Mesothelial cell of epicardium (in vitro differentiated cells): ENCODE measurements around the gene KCTD4. TPM values are rescaled to one million over a fixed set of nuclear protein-coding genes. Genes with fewer than 3 reads are reported as not detected.
"Not testable (repeated sequence)": the region's sequence is repeated elsewhere in the genome, so short reads cannot be mapped to it uniquely, and the experiment has no call there.

Experiments
- DNase-seq, 2 experiments: peaks; one replicate each; pipeline ENCODE4 v3.0.0; 2021; ENCODE audit warnings: low spot score in 2 of 2; ENCODE audit not compliant: unreplicated experiment in 2 of 2
- H3K27ac Mint-ChIP-seq: 2 replicates; pipeline ENCODE4 v1.8.0; 2021; ENCODE audit warnings: mixed read lengths
- H3K27me3 Mint-ChIP-seq: 2 replicates; pipeline ENCODE4 v1.8.0; 2021; ENCODE audit warnings: low read depth, mixed read lengths
- H3K36me3 Mint-ChIP-seq: 2 replicates; pipeline ENCODE4 v1.8.0; 2021; ENCODE audit warnings: mixed read lengths
- H3K4me1 Mint-ChIP-seq: 2 replicates; pipeline ENCODE4 v1.8.0; 2021; ENCODE audit warnings: mixed read lengths
- H3K4me3 Mint-ChIP-seq: 2 replicates; pipeline ENCODE4 v1.8.0; 2021; ENCODE audit warnings: mild to moderate bottlenecking, moderate library complexity, mixed read lengths
- H3K9me3 Mint-ChIP-seq: 2 replicates; pipeline ENCODE4 v1.8.0; 2021; ENCODE audit warnings: mixed read lengths
- CTCF ChIP-seq: fragments of 200-600 bp; sonication (generic); IDR thresholded peaks from one replicate; pipeline ENCODE4 v1.5.0; 2021; ENCODE audit warnings: antibody characterized with exemption; ENCODE audit not compliant: unreplicated experiment
- total RNA-seq: library from RNA; stranded (reverse); gene quantifications from 3 replicates; pipeline ENCODE4 v1.2.1, GENCODE V29; 2021

Gene KCTD4
- total RNA-seq, 1 donor from 2014 or later: not detected

DNA sequence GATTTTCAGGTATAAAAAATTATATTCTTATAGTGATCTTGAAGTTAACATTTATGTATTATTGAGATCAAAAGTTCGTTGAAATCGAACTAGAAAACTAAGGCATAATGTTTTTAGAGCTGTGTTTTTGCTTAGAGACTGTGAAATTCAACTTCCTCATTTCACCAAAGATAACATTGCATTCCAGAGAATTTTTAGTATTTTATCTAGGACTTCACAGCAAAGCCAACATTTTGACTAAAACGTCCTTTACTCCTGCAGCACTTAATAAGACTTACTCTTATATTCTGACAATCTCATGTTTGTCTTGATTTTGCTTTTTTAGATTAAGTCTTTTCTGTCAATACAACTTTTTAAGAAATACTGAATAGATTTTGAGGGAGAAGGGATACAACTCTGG is 4.7 kb downstream of the KCTD4 start:
- Mint-ChIP-seq H3K27ac (peak overlapping the region; percentile 89), H3K36me3 (no peaks in the 10 kb centered on the region), H3K4me3 (no peak overlapping the region), H3K4me1 (peaks cover 23% of the 10 kb centered on the region), H3K27me3 (no peaks in the 10 kb centered on the region), H3K9me3 (no peaks in the 10 kb centered on the region)
- DNase-seq: no peak
- TF ChIP-seq CTCF: no peak

DNA sequence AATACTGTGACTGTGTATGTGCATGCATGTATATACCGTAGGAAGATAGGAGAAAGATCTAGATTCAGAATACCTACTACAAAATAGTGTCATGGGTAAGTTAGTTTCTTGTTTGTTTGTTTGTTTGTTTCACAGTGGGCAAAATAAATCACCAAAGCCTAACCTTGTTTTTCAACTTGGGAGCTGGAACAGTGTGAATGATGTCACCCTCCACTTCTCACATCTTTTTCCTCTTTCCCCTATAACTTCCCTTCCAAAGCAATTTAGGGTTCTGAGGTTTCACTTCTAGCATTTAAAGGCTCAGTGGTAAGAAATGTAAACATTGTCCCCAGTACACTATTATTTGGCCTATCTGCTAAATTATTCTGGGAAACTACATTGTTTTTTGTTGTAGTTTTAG is 5.4 kb downstream of the KCTD4 start:
- Mint-ChIP-seq H3K9me3 (no peaks in the 10 kb centered on the region), H3K4me3 (no peak overlapping the region), H3K4me1 (peaks cover 18% of the 10 kb centered on the region), H3K27ac (peak overlapping the region; percentile 71), H3K36me3 (no peaks in the 10 kb centered on the region), H3K27me3 (no peaks in the 10 kb centered on the region)
- DNase-seq: no peak
- TF ChIP-seq CTCF: no peak

DNA sequence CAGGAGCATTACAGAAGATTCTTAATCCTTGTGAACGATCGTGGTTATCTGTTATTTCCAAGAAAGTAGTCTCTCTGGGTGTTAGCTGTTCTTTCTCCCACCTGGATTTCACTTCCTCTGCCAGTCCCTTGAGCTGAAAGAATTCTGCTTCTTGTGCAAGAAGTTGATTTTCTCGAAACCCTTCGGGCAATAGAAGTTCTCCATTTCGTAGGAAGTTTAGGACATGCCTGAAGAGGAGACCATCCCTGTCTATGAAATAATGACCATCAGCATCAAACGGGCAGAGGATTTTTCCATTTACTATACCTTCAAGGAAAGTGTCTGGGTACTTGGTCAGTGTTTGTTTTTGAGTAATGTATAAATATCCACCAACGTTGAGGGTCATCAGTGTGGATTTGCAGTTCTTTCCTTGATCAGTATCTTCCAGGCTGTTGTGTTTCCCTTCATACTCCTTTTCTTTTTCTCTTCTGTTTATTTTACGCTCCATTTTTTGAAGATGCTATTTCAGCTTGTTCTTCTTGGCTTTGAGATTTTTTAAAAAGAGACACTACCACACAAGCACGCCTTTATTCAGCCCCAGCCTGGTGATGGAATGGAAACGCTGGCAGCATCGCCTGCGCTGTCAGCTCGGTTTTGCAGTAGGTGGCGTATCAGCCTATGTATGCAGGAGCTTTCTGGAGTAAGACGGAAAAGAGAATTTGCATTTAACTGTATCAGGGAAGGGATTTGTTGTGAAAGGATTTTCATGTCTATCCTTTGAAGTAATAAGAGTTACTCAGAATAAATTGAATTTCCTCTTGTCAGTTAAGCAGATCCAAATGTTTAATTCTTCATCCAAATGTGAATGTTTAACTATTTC is 6.5 kb downstream of the KCTD4 start:
- no peak overlapping the region for H3K4me3 Mint-ChIP-seq
- H3K36me3 Mint-ChIP-seq: no peaks in the 10 kb centered on the region
- H3K27me3 Mint-ChIP-seq: no peaks in the 10 kb centered on the region
- H3K9me3 Mint-ChIP-seq: no peaks in the 10 kb centered on the region
- DNase-seq: no peak
- no peak overlapping the region for H3K27ac Mint-ChIP-seq
- TF ChIP-seq CTCF: no peak
- peaks cover 16% of the 10 kb centered on the region for H3K4me1 Mint-ChIP-seq

DNA sequence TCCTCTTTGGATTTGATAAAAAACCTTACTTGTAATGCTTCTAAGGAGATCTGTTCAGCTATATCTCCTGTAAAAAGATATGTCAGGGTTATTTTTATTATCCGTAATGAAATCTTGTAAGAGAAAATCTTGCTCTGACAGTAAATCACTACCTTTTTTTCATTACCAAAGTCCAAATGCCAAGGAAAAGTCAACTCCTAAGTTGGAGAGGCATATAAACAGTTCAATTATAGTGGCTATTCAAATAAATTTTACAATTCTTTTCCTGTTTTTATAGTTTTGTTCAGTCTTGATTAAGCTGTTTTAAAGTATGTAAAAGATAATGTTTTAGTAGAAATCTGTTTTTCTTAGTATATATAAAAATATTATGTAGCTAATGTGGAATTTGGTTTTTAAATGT is 9.0 kb downstream of the KCTD4 start:
- no peak overlapping the region for H3K27ac Mint-ChIP-seq
- DNase-seq: no peak
- peaks cover 11% of the 10 kb centered on the region for H3K36me3 Mint-ChIP-seq
- no peak overlapping the region for H3K4me3 Mint-ChIP-seq
- peaks cover 14% of the 10 kb centered on the region for H3K4me1 Mint-ChIP-seq
- H3K9me3 Mint-ChIP-seq: no peaks in the 10 kb centered on the region
- no peaks in the 10 kb centered on the region for H3K27me3 Mint-ChIP-seq
- TF ChIP-seq CTCF: no peak

GRCh38 chr13:45189511-45189910 is 11.3 kb downstream of the KCTD4 start:
- not testable (repeated sequence) for H3K4me3 Mint-ChIP-seq

DNA sequence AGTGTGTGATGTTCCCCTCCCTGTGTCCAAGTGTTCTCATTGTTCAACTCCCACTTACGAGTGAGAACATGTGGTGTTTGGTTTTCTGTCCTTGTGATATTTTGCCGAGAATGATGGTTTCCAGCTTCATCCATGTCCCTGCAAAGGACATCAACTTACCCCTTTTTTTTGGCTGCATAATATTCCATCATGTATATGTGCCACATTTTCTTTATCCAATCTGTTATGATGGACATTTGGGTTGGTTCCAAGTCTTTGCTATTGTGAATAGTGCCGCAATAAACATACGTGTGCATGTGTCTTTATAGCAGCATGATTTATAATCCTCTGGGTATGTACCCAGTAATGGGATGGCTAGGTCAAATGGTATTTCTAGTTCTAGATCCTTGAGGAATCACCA is 11.8 kb downstream of the KCTD4 start:
- not testable (repeated sequence) for H3K27ac Mint-ChIP-seq, DNase-seq
- H3K36me3 Mint-ChIP-seq: peaks cover 11% of the 10 kb centered on the region

More at GRCh38 chr13:45189511-45189910, 11.3 kb downstream of the KCTD4 start:
- not testable (repeated sequence) for H3K9me3 Mint-ChIP-seq, DNase-seq, H3K4me1 Mint-ChIP-seq, H3K27ac Mint-ChIP-seq, H3K27me3 Mint-ChIP-seq
- H3K36me3 Mint-ChIP-seq: peaks cover 11% of the 10 kb centered on the region

More for the DNA sequence above, 11.8 kb downstream of the KCTD4 start:
- H3K4me1 Mint-ChIP-seq, H3K27me3 Mint-ChIP-seq, H3K9me3 Mint-ChIP-seq, H3K4me3 Mint-ChIP-seq: not testable (repeated sequence)
